HepG2 (cell line): ENCODE data around the gene RPS15A. TPM values are rescaled to one million over a fixed set of nuclear protein-coding genes. Genes with fewer than 3 reads are reported as not detected.

Source experiments
- IRF2 ChIP-seq: IDR thresholded peaks from 2 replicates; pipeline ENCODE4 v1.6.1; 2018; ENCODE audit warnings: missing genetic modification reagents, missing compliant biosample characterization
- NR2F6 ChIP-seq, 2 experiments: IDR thresholded peaks; 2 replicates each; pipeline ENCODE4 v1.6.1; 2016; ENCODE audit warnings: antibody characterized with exemption in 1 of 2, mild to moderate bottlenecking in 1 of 2
- PAF1 ChIP-seq: IDR thresholded peaks from 2 replicates; pipeline ENCODE4 v1.6.1; 2016; ENCODE audit warnings: missing genetic modification reagents, missing compliant biosample characterization
- RNF2 ChIP-seq: fragments of 450-650 bp; conservative IDR thresholded peaks from 2 replicates; pipeline ENCODE4 v1.6.1; 2016; ENCODE audit warnings: low read depth
- SCMH1 ChIP-seq: sonication (generic); formaldehyde crosslinking; IDR thresholded peaks from 2 replicates; pipeline ENCODE4 v1.9.0; 2021; ENCODE audit warnings: missing genetic modification reagents, mild to moderate bottlenecking, borderline replicate concordance
- SIX1 ChIP-seq: sonication (generic); formaldehyde crosslinking; IDR thresholded peaks from 2 replicates; pipeline ENCODE4 v1.4.0; 2020; ENCODE audit warnings: missing genetic modification reagents, borderline replicate concordance
- SNAI1 ChIP-seq: sonication (generic); formaldehyde crosslinking; IDR thresholded peaks from 2 replicates; pipeline ENCODE4 v1.5.0; 2020; ENCODE audit warnings: mild to moderate bottlenecking, missing genetic modification reagents, borderline replicate concordance
- TOPORS ChIP-seq: sonication (generic); formaldehyde crosslinking; IDR thresholded peaks from 2 replicates; pipeline ENCODE4 v1.8.0; 2023; ENCODE audit warnings: mild to moderate bottlenecking, missing genetic modification reagents
- ZKSCAN1 ChIP-seq: fragments of 150-350 bp; IDR thresholded peaks from 2 replicates; pipeline ENCODE4 v1.6.1; 2014; ENCODE audit warnings: low read length
- ZNF10 ChIP-seq: sonication (generic); formaldehyde crosslinking; IDR thresholded peaks from 2 replicates; pipeline ENCODE4 v1.4.0; 2020; ENCODE audit warnings: mild to moderate bottlenecking, low read depth, missing genetic modification reagents, borderline replicate concordance
- ZNF207 ChIP-seq: fragments of 450-650 bp; IDR thresholded peaks from 2 replicates; pipeline ENCODE4 v1.6.1; 2016; ENCODE audit warnings: antibody characterized with exemption, borderline replicate concordance
- ZNF446 ChIP-seq: sonication (generic); formaldehyde crosslinking; IDR thresholded peaks from 2 replicates; pipeline ENCODE4 v1.5.0; 2020; ENCODE audit warnings: mild to moderate bottlenecking, missing genetic modification reagents
- ZNF460 ChIP-seq: sonication (generic); formaldehyde crosslinking; IDR thresholded peaks from 2 replicates; pipeline ENCODE4 v1.5.1; 2020; ENCODE audit warnings: missing genetic modification reagents, mild to moderate bottlenecking, borderline replicate concordance
- ZNF615 ChIP-seq: sonication (generic); formaldehyde crosslinking; IDR thresholded peaks from 2 replicates; pipeline ENCODE4 v1.5.0; 2020; ENCODE audit warnings: mild to moderate bottlenecking, missing genetic modification reagents, borderline replicate concordance
- ZNF660 ChIP-seq: sonication (generic); formaldehyde crosslinking; IDR thresholded peaks from 2 replicates; pipeline ENCODE4 v1.5.1; 2020; ENCODE audit warnings: mild to moderate bottlenecking, low read depth, missing genetic modification reagents, borderline replicate concordance
- ZNF761 ChIP-seq: sonication (generic); formaldehyde crosslinking; conservative IDR thresholded peaks from 2 replicates; pipeline ENCODE4 v1.4.0; 2020; ENCODE audit warnings: mild to moderate bottlenecking, missing genetic modification reagents
- polyA plus RNA-seq, 8 experiments: library from polyadenylated mRNA; depleted of rRNA in 3 of 8; stranded (reverse) in 7 of 8; unstranded in 1 of 8; fragments of >200 nt; fragmentation: Illumina TruSeq in 4 of 8; extraction: Trizol in 4 of 8; gene quantifications; 2 replicates each; pipeline versions ENCODE4 v1.2.1 to v1.2.3, GENCODE V29; 2011 to 2016; ENCODE audit warnings: low read depth in 4 of 8, missing spikeins in 1 of 8, mixed read lengths in 1 of 8; ENCODE audit not compliant: insufficient read depth in 1 of 8
- total RNA-seq, 5 experiments: library from RNA; depleted of rRNA; stranded (reverse); fragments of >200 nt; fragmentation: Illumina TruSeq; extraction: Trizol; gene quantifications; 2 replicates each; pipeline ENCODE4 v1.2.3, GENCODE V29; 2016; ENCODE audit warnings: low read depth in 1 of 5
- TF ChIP-seq, protein P1 (sequence below): sonication (generic); formaldehyde crosslinking; conservative IDR thresholded peaks from 2 replicates; pipeline ENCODE4 v1.8.0; 2022; ENCODE audit warnings: mild to moderate bottlenecking, moderate library complexity, missing genetic modification reagents
- TF ChIP-seq, protein P2 (sequence below): sonication (generic); formaldehyde crosslinking; IDR thresholded peaks from 2 replicates; pipeline ENCODE4 v1.5.1; 2020; ENCODE audit warnings: mild to moderate bottlenecking, missing genetic modification reagents, borderline replicate concordance
- TF ChIP-seq, protein P3 (sequence below): sonication (generic); formaldehyde crosslinking; IDR thresholded peaks from 2 replicates; pipeline ENCODE4 v1.4.0; 2020; ENCODE audit warnings: missing genetic modification reagents, borderline replicate concordance
- TF ChIP-seq, protein P4 (sequence below): sonication (generic); formaldehyde crosslinking; IDR thresholded peaks from 2 replicates; pipeline ENCODE4 v1.4.0; 2020; ENCODE audit warnings: missing genetic modification reagents
- TF ChIP-seq, protein P5 (sequence below): fragments of 450-650 bp; IDR thresholded peaks from 2 replicates; pipeline ENCODE4 v1.6.1; 2017; ENCODE audit warnings: mild to moderate bottlenecking

The RPS15A gene
- total and polyA plus RNA-seq, 2 of the 13 experiments (the other 11 are each of a cell fraction or from before 2014, with no cell fraction given): 5,489 to 9,457 TPM

DNA sequence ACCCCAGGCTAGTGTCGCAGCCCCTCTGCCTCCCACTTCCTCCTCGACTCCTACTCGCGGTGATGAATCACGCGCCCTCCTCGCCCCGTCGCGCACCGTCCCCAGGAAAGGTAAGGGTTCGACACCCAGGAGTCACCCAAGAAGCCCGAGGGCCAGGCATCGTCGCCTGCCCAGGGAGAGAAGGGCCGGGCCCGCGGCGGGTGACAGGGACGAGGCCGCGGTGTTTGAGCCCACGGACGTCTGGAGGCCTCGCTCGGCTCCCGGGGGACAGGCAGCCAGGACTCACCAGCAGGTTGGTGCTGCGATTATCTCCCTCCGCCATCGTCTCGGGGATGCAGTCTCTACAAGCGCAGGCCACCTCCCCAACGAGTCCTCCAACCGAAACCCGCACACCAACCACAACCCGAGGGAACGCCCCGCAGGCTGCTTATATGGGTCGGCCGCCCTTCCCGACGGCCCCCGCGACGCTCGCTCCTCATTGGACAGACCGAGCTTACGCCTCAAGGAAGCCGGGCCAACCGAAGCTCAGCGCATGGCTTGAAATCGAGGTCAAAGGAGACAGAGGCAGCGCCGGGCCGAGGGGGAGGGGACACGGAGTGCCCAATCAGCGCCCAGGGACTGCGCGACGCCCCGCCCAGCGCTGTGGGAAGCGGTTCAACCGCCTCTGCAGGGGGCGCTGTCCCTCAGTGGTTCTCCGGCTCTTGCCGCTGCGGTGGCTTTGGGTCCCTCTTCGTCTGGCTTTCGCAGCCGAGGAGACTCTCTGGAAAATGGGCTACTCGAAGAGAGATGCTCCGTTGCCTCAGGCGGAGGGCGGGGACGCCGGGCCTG, 11.2 kb upstream of the RPS15A start, which contains the start of gene ARL6IP1 (continued):
- TF ChIP-seq ZNF460 (peak; percentile 70; the same call in 1 of the 2 replicates), PAF1 (CRISPR knock-in tag) (no peak; the same call in 1 of the 2 replicates), TOPORS (CRISPR knock-in tag) (peak; percentile 100), ZNF761 (CRISPR knock-in tag) (peak; percentile 99), SIX1 (CRISPR knock-in tag) (peak; percentile 55), RNF2 (peak; percentile 89; the same call in 1 of the 2 replicates), ZNF615 (CRISPR knock-in tag) (peak; percentile 99), SNAI1 (CRISPR knock-in tag) (peak; percentile 100), ZKSCAN1 (peak; percentile 36), SCMH1 (CRISPR knock-in tag) (no peak), ZNF446 (peak; percentile 94), NR2F6 (IDR thresholded peaks at IDR 0.05) (peak; percentile 83; the same call in 1 of the 2 replicates), NR2F6 (CRISPR knock-in tag; IDR thresholded peaks at IDR 0.05) (peak; percentile 94), IRF2 (CRISPR knock-in tag) (peak; percentile 98), ZNF660 (CRISPR knock-in tag) (peak; percentile 77; the same call in 1 of the 2 replicates), ZNF207 (no peak), ZNF10 (CRISPR knock-in tag) (peak; percentile 66; the same call in 1 of the 2 replicates)
- TF ChIP-seq, protein P1, sequence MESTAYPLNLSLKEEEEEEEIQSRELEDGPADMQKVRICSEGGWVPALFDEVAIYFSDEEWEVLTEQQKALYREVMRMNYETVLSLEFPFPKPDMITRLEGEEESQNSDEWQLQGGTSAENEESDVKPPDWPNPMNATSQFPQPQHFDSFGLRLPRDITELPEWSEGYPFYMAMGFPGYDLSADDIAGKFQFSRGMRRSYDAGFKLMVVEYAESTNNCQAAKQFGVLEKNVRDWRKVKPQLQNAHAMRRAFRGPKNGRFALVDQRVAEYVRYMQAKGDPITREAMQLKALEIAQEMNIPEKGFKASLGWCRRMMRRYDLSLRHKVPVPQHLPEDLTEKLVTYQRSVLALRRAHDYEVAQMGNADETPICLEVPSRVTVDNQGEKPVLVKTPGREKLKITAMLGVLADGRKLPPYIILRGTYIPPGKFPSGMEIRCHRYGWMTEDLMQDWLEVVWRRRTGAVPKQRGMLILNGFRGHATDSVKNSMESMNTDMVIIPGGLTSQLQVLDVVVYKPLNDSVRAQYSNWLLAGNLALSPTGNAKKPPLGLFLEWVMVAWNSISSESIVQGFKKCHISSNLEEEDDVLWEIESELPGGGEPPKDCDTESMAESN (CRISPR knock-in tag): peak; percentile 100
- TF ChIP-seq, protein P2, sequence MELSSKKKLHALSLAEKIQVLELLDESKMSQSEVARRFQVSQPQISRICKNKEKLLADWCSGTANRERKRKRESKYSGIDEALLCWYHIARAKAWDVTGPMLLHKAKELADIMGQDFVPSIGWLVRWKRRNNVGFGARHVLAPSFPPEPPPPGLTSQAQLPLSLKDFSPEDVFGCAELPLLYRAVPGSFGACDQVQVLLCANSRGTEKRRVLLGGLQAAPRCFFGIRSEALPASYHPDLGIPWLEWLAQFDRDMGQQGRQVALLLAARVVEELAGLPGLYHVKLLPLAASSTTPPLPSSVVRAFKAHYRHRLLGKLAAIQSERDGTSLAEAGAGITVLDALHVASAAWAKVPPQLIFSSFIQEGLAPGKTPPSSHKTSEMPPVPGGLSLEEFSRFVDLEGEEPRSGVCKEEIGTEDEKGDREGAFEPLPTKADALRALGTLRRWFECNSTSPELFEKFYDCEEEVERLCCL (CRISPR knock-in tag): peak; percentile 85
- TF ChIP-seq, protein P3, sequence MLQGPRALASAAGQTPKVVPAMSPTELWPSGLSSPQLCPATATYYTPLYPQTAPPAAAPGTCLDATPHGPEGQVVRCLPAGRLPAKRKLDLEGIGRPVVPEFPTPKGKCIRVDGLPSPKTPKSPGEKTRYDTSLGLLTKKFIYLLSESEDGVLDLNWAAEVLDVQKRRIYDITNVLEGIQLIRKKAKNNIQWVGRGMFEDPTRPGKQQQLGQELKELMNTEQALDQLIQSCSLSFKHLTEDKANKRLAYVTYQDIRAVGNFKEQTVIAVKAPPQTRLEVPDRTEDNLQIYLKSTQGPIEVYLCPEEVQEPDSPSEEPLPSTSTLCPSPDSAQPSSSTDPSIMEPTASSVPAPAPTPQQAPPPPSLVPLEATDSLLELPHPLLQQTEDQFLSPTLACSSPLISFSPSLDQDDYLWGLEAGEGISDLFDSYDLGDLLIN: peak; percentile 92
- TF ChIP-seq, protein P4, sequence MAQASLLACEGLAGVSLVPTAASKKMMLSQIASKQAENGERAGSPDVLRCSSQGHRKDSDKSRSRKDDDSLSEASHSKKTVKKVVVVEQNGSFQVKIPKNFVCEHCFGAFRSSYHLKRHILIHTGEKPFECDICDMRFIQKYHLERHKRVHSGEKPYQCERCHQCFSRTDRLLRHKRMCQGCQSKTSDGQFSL (CRISPR knock-in tag): peak; percentile 45; the same call in 1 of the 2 replicates
- TF ChIP-seq, protein P5, sequence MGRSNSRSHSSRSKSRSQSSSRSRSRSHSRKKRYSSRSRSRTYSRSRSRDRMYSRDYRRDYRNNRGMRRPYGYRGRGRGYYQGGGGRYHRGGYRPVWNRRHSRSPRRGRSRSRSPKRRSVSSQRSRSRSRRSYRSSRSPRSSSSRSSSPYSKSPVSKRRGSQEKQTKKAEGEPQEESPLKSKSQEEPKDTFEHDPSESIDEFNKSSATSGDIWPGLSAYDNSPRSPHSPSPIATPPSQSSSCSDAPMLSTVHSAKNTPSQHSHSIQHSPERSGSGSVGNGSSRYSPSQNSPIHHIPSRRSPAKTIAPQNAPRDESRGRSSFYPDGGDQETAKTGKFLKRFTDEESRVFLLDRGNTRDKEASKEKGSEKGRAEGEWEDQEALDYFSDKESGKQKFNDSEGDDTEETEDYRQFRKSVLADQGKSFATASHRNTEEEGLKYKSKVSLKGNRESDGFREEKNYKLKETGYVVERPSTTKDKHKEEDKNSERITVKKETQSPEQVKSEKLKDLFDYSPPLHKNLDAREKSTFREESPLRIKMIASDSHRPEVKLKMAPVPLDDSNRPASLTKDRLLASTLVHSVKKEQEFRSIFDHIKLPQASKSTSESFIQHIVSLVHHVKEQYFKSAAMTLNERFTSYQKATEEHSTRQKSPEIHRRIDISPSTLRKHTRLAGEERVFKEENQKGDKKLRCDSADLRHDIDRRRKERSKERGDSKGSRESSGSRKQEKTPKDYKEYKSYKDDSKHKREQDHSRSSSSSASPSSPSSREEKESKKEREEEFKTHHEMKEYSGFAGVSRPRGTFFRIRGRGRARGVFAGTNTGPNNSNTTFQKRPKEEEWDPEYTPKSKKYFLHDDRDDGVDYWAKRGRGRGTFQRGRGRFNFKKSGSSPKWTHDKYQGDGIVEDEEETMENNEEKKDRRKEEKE: no peak
